Measurements from ENCODE around the gene MACROD2.

DNA sequence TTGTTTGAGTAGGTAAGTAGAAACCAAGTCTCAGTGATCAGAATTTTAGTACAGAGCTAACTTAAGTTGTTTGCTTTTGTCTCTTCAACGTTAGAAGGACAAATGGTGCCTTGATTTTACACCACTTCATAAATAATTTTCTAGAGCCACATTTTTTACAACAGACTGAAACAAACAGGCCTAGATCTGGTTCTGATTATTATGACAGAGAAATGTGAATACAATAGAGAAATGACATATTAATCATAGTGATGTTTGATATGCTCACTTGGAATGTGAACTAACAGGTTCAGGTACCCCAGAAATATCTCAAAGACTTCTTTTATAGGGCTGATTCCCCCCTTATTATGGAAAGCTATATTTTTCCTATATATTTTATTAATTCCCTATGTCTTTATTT, 1817.4 kb downstream of the MACROD2 start:
- TF ChIP-seq, protein P1, sequence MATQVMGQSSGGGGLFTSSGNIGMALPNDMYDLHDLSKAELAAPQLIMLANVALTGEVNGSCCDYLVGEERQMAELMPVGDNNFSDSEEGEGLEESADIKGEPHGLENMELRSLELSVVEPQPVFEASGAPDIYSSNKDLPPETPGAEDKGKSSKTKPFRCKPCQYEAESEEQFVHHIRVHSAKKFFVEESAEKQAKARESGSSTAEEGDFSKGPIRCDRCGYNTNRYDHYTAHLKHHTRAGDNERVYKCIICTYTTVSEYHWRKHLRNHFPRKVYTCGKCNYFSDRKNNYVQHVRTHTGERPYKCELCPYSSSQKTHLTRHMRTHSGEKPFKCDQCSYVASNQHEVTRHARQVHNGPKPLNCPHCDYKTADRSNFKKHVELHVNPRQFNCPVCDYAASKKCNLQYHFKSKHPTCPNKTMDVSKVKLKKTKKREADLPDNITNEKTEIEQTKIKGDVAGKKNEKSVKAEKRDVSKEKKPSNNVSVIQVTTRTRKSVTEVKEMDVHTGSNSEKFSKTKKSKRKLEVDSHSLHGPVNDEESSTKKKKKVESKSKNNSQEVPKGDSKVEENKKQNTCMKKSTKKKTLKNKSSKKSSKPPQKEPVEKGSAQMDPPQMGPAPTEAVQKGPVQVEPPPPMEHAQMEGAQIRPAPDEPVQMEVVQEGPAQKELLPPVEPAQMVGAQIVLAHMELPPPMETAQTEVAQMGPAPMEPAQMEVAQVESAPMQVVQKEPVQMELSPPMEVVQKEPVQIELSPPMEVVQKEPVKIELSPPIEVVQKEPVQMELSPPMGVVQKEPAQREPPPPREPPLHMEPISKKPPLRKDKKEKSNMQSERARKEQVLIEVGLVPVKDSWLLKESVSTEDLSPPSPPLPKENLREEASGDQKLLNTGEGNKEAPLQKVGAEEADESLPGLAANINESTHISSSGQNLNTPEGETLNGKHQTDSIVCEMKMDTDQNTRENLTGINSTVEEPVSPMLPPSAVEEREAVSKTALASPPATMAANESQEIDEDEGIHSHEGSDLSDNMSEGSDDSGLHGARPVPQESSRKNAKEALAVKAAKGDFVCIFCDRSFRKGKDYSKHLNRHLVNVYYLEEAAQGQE (IDR thresholded peaks at IDR 0.05; ENCODE audit: insufficient read depth in 1 of 2, low read depth in 2 of 2, low read length in 2 of 2), result no peak
- TF ChIP-seq TAF1 (IDR thresholded peaks at IDR 0.05; ENCODE audit: borderline replicate concordance, insufficient read depth, low read length), result no peak
- TF ChIP-seq POLR2AphosphoS5 (IDR thresholded peaks at IDR 0.05; ENCODE audit: low read depth, low read length), result no peak
